H9 (cell line): ENCODE results near the gene CLPSL1. TPM values are rescaled to one million over a fixed set of nuclear protein-coding genes. Genes with fewer than 3 reads are reported as not detected.

Experiments used
- DNase-seq: peaks from one replicate; pipeline ENCODE4 v3.0.0-alpha.2; 2017
- H2AFZ ChIP-seq: one replicate; pipeline ENCODE4 v1.6.1; 2013; ENCODE audit warnings: mild to moderate bottlenecking, low read length, control low read depth, moderate library complexity
- H2AK5ac ChIP-seq: 2 replicates; pipeline ENCODE4 v1.6.1; 2013; ENCODE audit warnings: low read length, control low read depth, mixed read lengths; ENCODE audit not compliant: insufficient read length
- H2BK120ac ChIP-seq: one replicate; pipeline ENCODE4 v1.6.1; 2013; ENCODE audit warnings: low read depth, mild to moderate bottlenecking, low read length, control low read depth, inconsistent platforms; ENCODE audit not compliant: poor library complexity, severe bottlenecking
- H2BK12ac ChIP-seq: 2 replicates; pipeline ENCODE4 v1.6.1; 2013; ENCODE audit warnings: low read length, control low read depth, mixed read lengths, low read depth; ENCODE audit not compliant: insufficient read length
- H2BK15ac ChIP-seq: 2 replicates; pipeline ENCODE4 v1.6.1; 2013; ENCODE audit warnings: low read depth, low read length, control low read depth
- H2BK20ac ChIP-seq: one replicate; pipeline ENCODE4 v1.6.1; 2013; ENCODE audit warnings: low read depth, mild to moderate bottlenecking, low read length, control low read depth, inconsistent platforms; ENCODE audit not compliant: poor library complexity, severe bottlenecking
- H2BK5ac ChIP-seq: 2 replicates; pipeline ENCODE4 v1.6.1; 2013; ENCODE audit warnings: low read length, control low read depth, mixed read lengths; ENCODE audit not compliant: insufficient read length
- H3K14ac ChIP-seq: 2 replicates; pipeline ENCODE4 v1.6.1; 2013; ENCODE audit warnings: low read length, control low read depth; ENCODE audit not compliant: insufficient read depth
- H3K18ac ChIP-seq: 2 replicates; pipeline ENCODE4 v1.6.1; 2013; ENCODE audit warnings: low read depth, mild to moderate bottlenecking, mixed read lengths, low read length, control low read depth; ENCODE audit not compliant: insufficient read length
- H3K23ac ChIP-seq: 2 replicates; pipeline ENCODE4 v1.6.1; 2013; ENCODE audit warnings: low read length, control low read depth, mixed read lengths, low read depth; ENCODE audit not compliant: insufficient read length
- H3K23me2 ChIP-seq: 2 replicates; pipeline ENCODE4 v1.6.1; 2013; ENCODE audit warnings: low read depth, mild to moderate bottlenecking, mixed read lengths, low read length, control low read depth; ENCODE audit not compliant: insufficient read length, poor library complexity, severe bottlenecking
- H3K27ac ChIP-seq: 2 replicates; pipeline ENCODE4 v1.5.1; 2013; ENCODE audit warnings: low read length, control low read depth, mixed read lengths, low read depth; ENCODE audit not compliant: insufficient read length
- H3K27me3 ChIP-seq: 2 replicates; pipeline ENCODE4 v1.6.1; 2013; ENCODE audit warnings: low read length, control low read depth, inconsistent platforms; ENCODE audit not compliant: insufficient read depth
- H3K4ac ChIP-seq: 2 replicates; pipeline ENCODE4 v1.6.1; 2013; ENCODE audit warnings: low read depth, mild to moderate bottlenecking, control low read depth, inconsistent platforms, low read length, moderate library complexity
- H3K4me1 ChIP-seq: 2 replicates; pipeline ENCODE4 v1.6.1; 2013; ENCODE audit warnings: low read length, control low read depth, inconsistent platforms; ENCODE audit not compliant: insufficient read depth
- H3K4me2 ChIP-seq: 2 replicates; pipeline ENCODE4 v1.6.1; 2013; ENCODE audit warnings: low read length, control low read depth, mixed read lengths; ENCODE audit not compliant: insufficient read length, insufficient read depth
- H3K56ac ChIP-seq: 2 replicates; pipeline ENCODE4 v1.6.1; 2013; ENCODE audit warnings: low read depth, mild to moderate bottlenecking, mixed read lengths, low read length, control low read depth; ENCODE audit not compliant: insufficient read length
- H3K79me1 ChIP-seq: 2 replicates; pipeline ENCODE4 v1.6.1; 2013; ENCODE audit warnings: low read depth, mild to moderate bottlenecking, moderate library complexity, low read length, control low read depth, inconsistent platforms; ENCODE audit not compliant: insufficient read depth, poor library complexity, severe bottlenecking
- H3K79me2 ChIP-seq: 2 replicates; pipeline ENCODE4 v1.6.1; 2013; ENCODE audit warnings: low read length, control low read depth, inconsistent platforms; ENCODE audit not compliant: insufficient read depth
- H3K9ac ChIP-seq: 2 replicates; pipeline ENCODE4 v1.6.1; 2013; ENCODE audit warnings: low read length, control low read depth, mixed read lengths; ENCODE audit not compliant: insufficient read length; ENCODE audit errors: extremely low read depth
- H3K9me3 ChIP-seq: one replicate; pipeline ENCODE4 v1.6.1; 2013; ENCODE audit warnings: low read depth, low read length, inconsistent platforms; ENCODE audit not compliant: control insufficient read depth
- H3T11ph ChIP-seq: one replicate; pipeline ENCODE4 v1.6.1; 2013; ENCODE audit warnings: mild to moderate bottlenecking, low read length, control low read depth, inconsistent platforms
- H4K20me1 ChIP-seq: one replicate; pipeline ENCODE4 v1.6.1; 2013; ENCODE audit not compliant: control insufficient read depth, insufficient read length, insufficient read depth
- H4K5ac ChIP-seq: 2 replicates; pipeline ENCODE4 v1.6.1; 2013; ENCODE audit warnings: low read depth, mild to moderate bottlenecking, mixed read lengths, low read length, control low read depth; ENCODE audit not compliant: insufficient read length
- H4K8ac ChIP-seq: replicated peaks from 2 replicates; pipeline ENCODE4 v1.6.1; 2013; ENCODE audit warnings: low read length, control low read depth, mixed read lengths, low read depth; ENCODE audit not compliant: insufficient read length
- H4K91ac ChIP-seq: 2 replicates; pipeline ENCODE4 v1.6.1; 2013; ENCODE audit warnings: low read depth, mild to moderate bottlenecking, moderate library complexity, mixed read lengths, low read length, control low read depth; ENCODE audit not compliant: insufficient read length
- H3K27ac Mint-ChIP-seq, 3 experiments: 2 replicates in 2 of 3; 3 replicates in 1 of 3; pipeline ENCODE4 v1.8.0; 2020 to 2021; ENCODE audit warnings: mixed read lengths in 3 of 3, mild to moderate bottlenecking in 1 of 3, moderate library complexity in 1 of 3
- H3K27me3 Mint-ChIP-seq: 2 replicates; pipeline ENCODE4 v1.8.0; 2021; ENCODE audit warnings: low read depth, mild to moderate bottlenecking, moderate library complexity, mixed read lengths
- H3K36me3 Mint-ChIP-seq, 3 experiments: 2 replicates in 2 of 3; 3 replicates in 1 of 3; pipeline ENCODE4 v1.8.0; 2020 to 2021; ENCODE audit warnings: low read depth in 3 of 3, mixed read lengths in 3 of 3; ENCODE audit not compliant: insufficient read depth in 1 of 3
- H3K4me1 Mint-ChIP-seq, 2 experiments: 2 replicates each; pipeline ENCODE4 v1.8.0; 2020; ENCODE audit warnings: mixed read lengths in 2 of 2
- H3K4me3 Mint-ChIP-seq, 2 experiments: 2 replicates in 1 of 2; 3 replicates in 1 of 2; pipeline ENCODE4 v1.8.0; 2020 to 2021; ENCODE audit warnings: mild to moderate bottlenecking in 2 of 2, mixed read lengths in 2 of 2, moderate library complexity in 1 of 2
- H3K9me3 Mint-ChIP-seq, 2 experiments: 2 replicates in 1 of 2; 3 replicates in 1 of 2; pipeline ENCODE4 v1.8.0; 2020; ENCODE audit warnings: mild to moderate bottlenecking in 2 of 2, mixed read lengths in 2 of 2, moderate library complexity in 1 of 2
- CTCF ChIP-seq: fragments of 200-600 bp; sonication (generic); conservative IDR thresholded peaks from 3 replicates; pipeline ENCODE4 v1.8.0; 2021; ENCODE audit warnings: antibody characterized with exemption, mild to moderate bottlenecking
- WGBS: extraction: QIAGEN DNeasy Blood & Tissue Kit; methylation state at CpG from one replicate; pipeline ENCODE4 v1.1.7; 2013; ENCODE audit warnings: missing lambda C conversion rate, low lambda C conversion rate, mixed read lengths; ENCODE audit not compliant: insufficient read length; ENCODE audit errors: extremely low coverage; 5-methylcytosine and 5-hydroxymethylcytosine counted together
- total RNA-seq: library from RNA; stranded (reverse); gene quantifications from 2 replicates; pipeline ENCODE4 v1.2.1, GENCODE V29; 2021

Gene CLPSL1
- total RNA-seq, 1 experiment from 2014 or later = not detected

- DNase-seq = no peak
- peaks cover 15 to 17% of the 10 kb centered on the region in 2 experiments for H3K4me1 Mint-ChIP-seq
- Histone ChIP-seq H4K8ac (no peak overlapping the region), H3K9me3 (no peaks in the 10 kb centered on the region), H2BK15ac (no peak overlapping the region), H3K27me3 (no peaks in the 10 kb centered on the region), H3K79me1 (no peaks in the 10 kb centered on the region), H2BK12ac (no peak overlapping the region), H2AK5ac (no peak overlapping the region), H3K4ac (no peak overlapping the region), H3K23me2 (no peaks in the 10 kb centered on the region), H3K14ac (no peak overlapping the region), H3K79me2 (no peaks in the 10 kb centered on the region), H2BK120ac (no peak overlapping the region), H3K27ac (no peak overlapping the region), H4K91ac (no peak overlapping the region), H4K5ac (no peak overlapping the region), H3K4me2 (no peak overlapping the region), H3K18ac (no peak overlapping the region), H2BK5ac (no peak overlapping the region), H4K20me1 (no peaks in the 10 kb centered on the region), H3K9ac (no peak overlapping the region), H2BK20ac (no peak overlapping the region), H2AFZ (no peak overlapping the region), H3K4me1 (no peaks in the 10 kb centered on the region), H3K56ac (no peak overlapping the region), H3T11ph (no peak overlapping the region), H3K23ac (no peak overlapping the region)
- H3K36me3 Mint-ChIP-seq = no peaks in the 10 kb centered on the region
- no CpG with 5 or more reads among the region's 2 CpGs for WGBS
- peaks cover 8% of the 10 kb centered on the region for H3K27me3 Mint-ChIP-seq
- TF ChIP-seq CTCF = no peak
- no peaks in the 10 kb centered on the region for H3K9me3 Mint-ChIP-seq
- no peak overlapping the region for H3K4me3 Mint-ChIP-seq
- H3K27ac Mint-ChIP-seq = no peak overlapping the region
Observed at GRCh38 chr6:35786272-35786671, 5.5 kb downstream of the CLPSL1 start.
